Hindlimb muscle (tissue), 1 donor: ENCODE results near the gene EPHB1. TPM values are rescaled to one million over a fixed set of nuclear protein-coding genes. Genes with fewer than 3 reads are reported as not detected.
A peak's percentile ranks its signal among the peaks of the same experiment; 100 is the strongest.

Source experiments
- DNase-seq: peaks from one replicate; pipeline ENCODE4 v3.0.0-alpha.2; 2013
- polyA plus RNA-seq: library from polyadenylated mRNA; unstranded; fragments of 120-200 nt; gene quantifications from one replicate; pipeline ENCODE4 v1.2.1, GENCODE V29; 2013; ENCODE audit not compliant: insufficient read length

The EPHB1 gene
- polyA plus RNA-seq, result 61.0 TPM

GRCh38 chr3:134794950-134795745 lies at the start of gene EPHB1:
EPHB1 (plus strand) TSS chr3:134795260.
- peak; percentile 83 for DNase-seq

DNA sequence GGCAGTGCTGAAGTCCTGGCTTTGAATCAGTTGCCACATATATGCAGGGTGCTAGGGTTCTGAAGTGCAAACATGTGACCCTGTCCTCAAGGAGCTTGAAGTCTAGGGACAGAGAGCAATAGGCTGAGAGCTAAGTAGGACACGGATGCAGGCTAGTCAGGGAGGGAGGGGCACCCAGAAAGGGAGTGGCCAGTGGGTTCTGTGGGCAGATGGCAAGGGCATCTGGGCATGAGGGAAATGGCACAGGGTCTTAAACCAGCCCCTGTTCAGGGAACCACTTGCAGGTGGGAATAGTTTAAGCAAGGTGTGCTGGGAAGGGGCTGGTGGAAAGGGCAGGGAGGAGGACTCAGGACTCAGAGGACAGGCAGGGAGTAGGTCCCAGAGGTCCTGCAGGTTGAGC lies 46.4 kb upstream of the EPHB1 start:
- no peak for DNase-seq

DNA sequence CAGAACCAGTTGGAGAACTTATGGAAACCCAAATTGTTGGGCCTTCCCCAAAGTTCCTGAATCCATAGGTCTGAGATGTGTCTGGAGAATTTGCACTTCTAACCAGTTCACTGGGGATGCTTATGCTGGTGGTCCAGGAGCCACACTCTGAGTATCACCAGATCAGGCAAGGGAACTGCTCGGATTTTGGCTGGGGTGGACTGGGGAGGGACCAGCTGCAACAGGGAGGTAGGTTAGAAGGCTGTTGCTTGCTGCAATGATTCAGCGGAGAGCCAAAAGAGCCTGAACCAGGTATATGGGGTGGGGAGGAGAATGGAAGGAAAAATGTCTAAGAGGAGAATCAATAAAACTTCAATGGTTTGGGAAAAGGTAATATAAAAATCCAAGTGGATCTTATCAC lies 45.9 kb upstream of the EPHB1 start:
- DNase-seq, result no peak

GRCh38 chr3:134749802-134750553 lies 45.1 kb upstream of the EPHB1 start:
- DNase-seq, result no peak

DNA sequence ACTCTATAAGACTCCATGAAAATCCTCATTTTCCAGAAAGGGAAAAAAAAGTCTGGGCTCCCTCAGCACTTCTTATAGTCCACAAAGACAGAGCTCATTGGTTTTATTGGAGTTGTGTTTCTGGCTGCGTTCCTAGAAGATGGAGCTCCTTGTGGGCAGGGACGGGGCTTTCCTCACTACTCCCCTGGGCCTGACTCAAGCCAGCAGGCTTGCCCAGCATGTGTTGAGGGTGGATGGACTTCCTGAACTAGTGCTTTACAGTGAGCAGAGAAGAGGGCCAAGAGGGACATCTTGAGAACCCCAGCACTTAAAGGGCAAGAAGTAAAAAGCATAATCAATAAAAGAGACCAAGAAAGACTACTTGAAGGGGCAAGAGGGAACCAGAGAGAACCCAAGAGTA lies 43.2 kb upstream of the EPHB1 start:
- DNase-seq, result no peak

DNA sequence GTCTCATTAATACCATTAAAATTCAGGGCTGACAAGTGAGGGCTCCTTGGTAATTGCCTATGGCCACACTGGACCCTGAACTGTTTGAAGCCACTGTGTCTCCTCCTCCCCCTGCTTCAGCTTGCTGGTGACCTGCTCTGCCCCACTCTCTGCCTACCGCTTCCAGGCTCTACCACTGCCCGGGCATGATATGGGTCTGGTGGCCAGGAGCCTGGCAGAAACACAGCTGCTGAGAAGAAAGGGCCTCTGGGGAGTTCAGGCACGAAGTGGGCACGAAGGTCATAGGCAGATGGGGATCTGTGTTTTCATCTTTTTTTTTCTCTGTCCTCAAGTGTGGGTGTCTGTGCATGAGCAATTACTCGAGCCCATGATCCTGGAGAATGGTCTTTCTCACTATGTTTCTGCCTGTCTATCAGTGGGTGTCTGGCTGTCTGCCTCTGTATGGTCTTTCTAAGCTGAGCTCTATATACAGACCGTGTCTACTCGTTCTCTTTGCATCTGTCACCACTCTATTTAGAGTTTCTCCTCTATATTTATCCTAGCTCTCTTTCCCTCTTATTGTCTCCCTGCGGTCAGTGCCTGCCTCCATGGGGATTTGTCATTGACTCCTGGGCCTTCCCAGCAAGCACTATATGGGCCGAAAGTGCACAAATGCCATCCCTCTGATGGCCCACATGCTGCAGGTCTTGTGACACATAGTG lies 42.1 kb upstream of the EPHB1 start:
- no peak for DNase-seq

- DNase-seq, result no peak
Observed at GRCh38 chr3:134753999-134754742, 40.9 kb upstream of the EPHB1 start.

GRCh38 chr3:134754768-134755559 lies 40.1 kb upstream of the EPHB1 start:
- DNase-seq, result no peak

- no peak for DNase-seq
Observed at GRCh38 chr3:134755821-134756220, 39.2 kb upstream of the EPHB1 start.

DNA sequence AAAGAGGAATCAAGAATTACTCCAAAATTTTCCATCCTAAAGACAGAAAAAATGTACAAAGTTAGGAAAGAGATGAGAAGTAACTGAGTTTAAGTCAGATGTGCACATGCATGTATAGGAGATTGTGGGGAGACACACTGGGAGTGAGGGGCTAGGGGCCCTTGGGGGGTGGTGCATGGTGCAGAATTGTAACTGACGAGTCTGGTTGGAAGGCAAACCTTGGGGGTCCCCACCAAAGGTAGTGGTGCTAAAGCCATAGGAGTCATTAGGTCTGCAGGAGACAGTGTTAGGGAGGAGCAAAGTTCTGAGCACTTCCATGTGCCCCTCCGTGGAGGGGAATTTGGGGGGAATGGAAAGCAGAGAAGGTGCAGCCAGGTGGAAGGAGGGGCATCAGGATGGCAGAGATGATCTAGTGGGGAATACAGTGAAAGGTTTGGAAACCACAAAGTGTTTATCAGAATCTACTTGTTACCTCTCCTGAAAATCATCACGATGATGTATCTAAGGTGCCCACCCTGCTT lies 37.5 kb upstream of the EPHB1 start:
- DNase-seq, result no peak

GRCh38 chr3:134761213-134761612 lies 33.8 kb upstream of the EPHB1 start:
- no peak for DNase-seq

DNA sequence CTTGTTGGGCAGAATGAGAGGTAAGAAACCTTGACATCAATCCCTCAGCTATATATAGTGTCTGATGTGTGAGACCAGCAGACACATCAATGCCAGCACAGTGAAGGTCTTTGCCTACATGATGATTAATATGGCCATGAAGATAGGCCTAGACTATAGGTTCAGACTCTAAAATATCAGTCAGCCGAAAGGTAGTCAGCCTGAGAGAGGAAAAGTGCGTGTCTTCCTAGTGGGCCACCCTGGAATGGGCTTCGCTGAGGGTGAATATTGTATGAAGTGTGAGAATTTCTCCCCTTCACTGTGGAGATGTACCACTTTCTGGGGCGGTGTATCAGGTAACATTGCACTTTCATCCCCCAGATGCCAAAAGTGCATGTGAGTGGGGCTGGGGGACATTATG lies 33.0 kb upstream of the EPHB1 start:
- no peak for DNase-seq

- DNase-seq, result no peak
Observed at GRCh38 chr3:134765468-134765867, 29.6 kb upstream of the EPHB1 start.

- DNase-seq, result no peak
Observed at GRCh38 chr3:134766290-134766689, 28.8 kb upstream of the EPHB1 start.

DNA sequence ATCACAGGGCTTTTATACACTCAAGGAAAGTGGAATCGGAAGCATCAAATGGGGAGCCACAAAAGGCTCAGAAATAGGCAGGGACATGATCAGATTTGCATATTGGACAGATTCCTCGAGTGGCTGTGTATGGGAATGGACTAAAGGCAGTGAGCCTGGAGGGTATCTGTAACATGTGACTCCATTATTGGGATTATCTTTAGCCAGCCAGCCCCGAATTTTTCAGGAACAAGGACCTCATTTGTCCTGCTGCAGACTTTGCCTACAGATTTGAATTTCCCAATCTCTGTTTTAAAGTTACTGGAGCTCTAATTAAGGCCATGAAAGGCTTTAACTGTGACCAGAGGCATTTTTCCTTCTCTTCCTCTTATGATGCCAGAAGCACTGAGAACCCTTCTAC lies 26.9 kb upstream of the EPHB1 start:
- DNase-seq, result no peak

GRCh38 chr3:134768837-134769236 lies 26.2 kb upstream of the EPHB1 start:
- DNase-seq, result no peak

- no peak for DNase-seq
Observed at GRCh38 chr3:134769287-134769868, 25.7 kb upstream of the EPHB1 start.

DNA sequence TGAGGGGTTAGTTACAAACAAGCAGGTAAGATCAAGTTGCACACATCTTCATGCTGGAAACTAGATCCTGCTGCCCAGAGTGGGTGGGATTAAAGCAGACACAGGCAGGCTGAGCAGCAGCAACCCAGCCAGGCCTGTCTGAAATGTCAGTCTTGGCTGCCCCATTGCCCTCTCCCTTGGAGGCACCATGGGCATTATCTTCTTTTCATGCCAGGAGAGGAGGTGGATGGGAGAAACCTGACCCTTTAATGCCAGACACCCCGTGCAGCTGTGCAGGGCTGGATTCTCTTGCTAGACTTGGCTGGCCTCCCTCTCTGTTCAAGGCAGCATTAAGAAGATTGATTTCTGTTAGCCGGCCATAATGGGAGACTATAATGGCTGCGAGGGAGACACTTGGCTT lies 23.0 kb upstream of the EPHB1 start:
- no peak for DNase-seq

DNA sequence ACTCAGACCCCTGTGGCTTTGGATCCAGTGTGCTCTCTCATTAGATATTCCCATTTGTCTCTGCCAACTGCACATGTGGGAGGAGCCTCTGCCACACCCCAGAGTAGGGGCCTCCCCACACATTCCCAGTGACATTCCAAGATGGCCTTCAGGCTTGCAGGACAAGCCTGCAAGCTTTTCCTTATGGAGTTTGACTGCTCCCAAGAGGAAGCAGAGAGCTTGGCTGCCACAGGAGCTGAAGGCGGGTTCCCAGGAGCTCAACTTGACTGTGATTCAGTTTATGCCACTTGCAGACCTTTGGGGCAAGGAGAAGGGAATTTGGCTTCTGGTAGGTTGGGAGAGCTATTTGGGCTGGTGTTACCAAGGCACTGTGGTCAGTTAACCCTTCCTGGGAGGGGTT lies 22.5 kb upstream of the EPHB1 start:
- no peak for DNase-seq

DNA sequence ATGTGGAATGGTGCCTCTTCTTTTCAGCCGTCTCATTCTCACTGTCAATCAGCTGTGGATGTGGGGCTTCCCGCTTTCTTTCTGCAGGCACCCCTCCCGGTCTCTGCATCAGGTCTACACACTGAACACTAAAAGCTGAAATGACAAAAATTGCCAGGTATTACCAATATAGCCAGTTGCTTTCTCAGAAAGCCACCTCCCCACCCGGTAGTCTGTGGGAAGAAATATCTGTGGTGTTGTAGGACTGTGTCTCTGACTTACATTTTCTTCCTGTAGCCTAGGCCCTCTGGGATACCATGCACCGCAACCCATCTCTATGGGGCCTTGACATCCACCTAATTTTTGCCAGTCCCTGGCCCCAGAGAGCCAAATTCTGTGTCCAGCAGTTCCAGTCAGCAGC lies 19.2 kb upstream of the EPHB1 start:
- DNase-seq, result no peak

GRCh38 chr3:134776518-134776917 lies 18.5 kb upstream of the EPHB1 start:
- DNase-seq, result no peak
